Measurements from ENCODE around the gene SCLY. TPM values are rescaled to one million over a fixed set of nuclear protein-coding genes. Genes with fewer than 3 reads are reported as not detected.

The SCLY gene
- total and polyA plus RNA-seq, 2 of the 8 experiments (the other 6 are each of a cell fraction or from before 2014, with no cell fraction given), result 79.0 to 79.5 TPM

DNA sequence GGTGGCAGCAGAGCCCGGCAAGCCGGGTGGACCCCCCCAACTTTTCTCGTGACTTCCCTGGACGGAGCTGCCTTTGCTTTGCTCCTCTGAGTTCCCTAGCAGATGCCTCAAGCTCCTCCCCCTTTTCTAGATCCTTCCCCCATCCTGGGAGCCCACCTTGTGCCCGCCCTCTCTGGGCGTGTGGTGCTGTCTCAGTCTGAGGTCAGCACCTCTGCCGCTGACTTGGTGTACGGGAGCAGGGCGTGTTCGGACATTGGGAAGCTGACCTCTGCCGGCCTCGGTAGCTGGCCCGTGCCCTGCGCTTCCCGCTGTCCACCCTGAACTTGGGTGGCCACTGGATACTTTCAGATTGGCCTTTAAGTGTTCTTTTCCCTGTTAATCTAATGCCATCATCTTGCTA lies 19.7 kb downstream of the SCLY start:
- H2BK15ac ChIP-seq (ENCODE audit: low read length), result no peak overlapping the region
- no peaks in the 10 kb centered on the region for H3K79me1 ChIP-seq (ENCODE audit: low read depth, low read length)
- H3K4me3 ChIP-seq (ENCODE audit: extremely low read depth in 1 of 4, insufficient read depth in 2 of 4, low read depth in 3 of 4, low read length in 4 of 4), result no peak overlapping the region
- no peaks in the 10 kb centered on the region for H3K9me3 ChIP-seq (ENCODE audit: insufficient read depth in 2 of 2, low read depth in 1 of 2, low read length in 1 of 2)
- no peaks in the 10 kb centered on the region for H3K23me2 ChIP-seq (ENCODE audit: low read depth, low read length)
- H3K18ac ChIP-seq (ENCODE audit: extremely low read depth, low read length), result no peak overlapping the region
- WGBS, 2 experiments (ENCODE audit: extremely low coverage in 1 of 2, insufficient coverage in 1 of 2, insufficient read length in 1 of 2, insufficient replicate concordance in 2 of 2, low coverage in 1 of 2, low lambda C conversion rate in 2 of 2, missing lambda C conversion rate in 1 of 2), result 93% methylated on average over 15 of the region's 15 CpGs; no CpG with 5 or more reads in 1 of the 2 experiments
- H3K27ac ChIP-seq (ENCODE audit: low read depth, low read length), result 0 out of 2 replicates have a peak overlapping the region, but pooled peaks have one; percentile 20
- H3K79me2 ChIP-seq (ENCODE audit: control insufficient read depth in 1 of 2, insufficient read depth in 2 of 2, low read length in 2 of 2), result peaks cover 0 to 30% of the 10 kb centered on the region in 2 experiments; a peak in 2 of 4 replicates
- no peak overlapping the region for H4K91ac ChIP-seq (replicated peaks; ENCODE audit: insufficient read length, low read length)
- H3K9ac ChIP-seq (replicated peaks in 1 of 4; ENCODE audit: extremely low read depth in 1 of 4, low read depth in 3 of 4, low read length in 3 of 4), result no peak overlapping the region
- no peak overlapping the region for H3K4ac ChIP-seq (replicated peaks; ENCODE audit: insufficient read length, low read depth, low read length)
- H3K27me3 ChIP-seq (replicated peaks in 1 of 4; ENCODE audit: control insufficient read depth in 3 of 4, extremely low read depth in 1 of 4, insufficient read depth in 3 of 4, low read length in 3 of 4), result no peaks in the 10 kb centered on the region
- H4K5ac ChIP-seq (ENCODE audit: insufficient read length, low read depth, low read length), result no peak overlapping the region
- no peak overlapping the region for H2AFZ ChIP-seq (ENCODE audit: low read length)
- ChIA-PET CTCF (ENCODE audit: partially characterized antibody) (no interaction called here), POLR2A (ENCODE audit: partially characterized antibody) (interaction anchor here (0.8 to 2.8 kb wide), 4 partner anchors 12 to 117 kb away, joined by 3 to 17 read pairs (median 4); no protein-coding TSS in a partner anchor)
- no peak for DNase-seq (ENCODE audit: low read depth in 1 of 2, low spot score in 2 of 2)
- no peak overlapping the region for H3K4me2 ChIP-seq (ENCODE audit: insufficient read depth in 1 of 2, low read depth in 2 of 2, low read length in 2 of 2)
- no peak overlapping the region for H4K8ac ChIP-seq (ENCODE audit: extremely low read depth, insufficient read depth, low read length)
- no peak overlapping the region for H3K23ac ChIP-seq (ENCODE audit: insufficient read length)
- H2BK20ac ChIP-seq (ENCODE audit: low read length), result no peak overlapping the region
- H3K4me1 ChIP-seq (replicated peaks in 1 of 4; ENCODE audit: control insufficient read depth in 3 of 4, insufficient read depth in 4 of 4, low read length in 3 of 4), result no peaks in the 10 kb centered on the region; a peak in 1 of 7 replicates
- H3K14ac ChIP-seq (ENCODE audit: insufficient read length), result no peak overlapping the region
- H4K20me1 ChIP-seq (replicated peaks in 1 of 2; ENCODE audit: control insufficient read depth in 1 of 2, insufficient read depth in 2 of 2, low read length in 2 of 2), result peaks cover 4 to 8% of the 10 kb centered on the region in 2 experiments
- no peak overlapping the region for H2BK5ac ChIP-seq (ENCODE audit: low read depth, low read length)
- FAIRE-seq, result no peak
- no peak overlapping the region for H2AK5ac ChIP-seq (ENCODE audit: low read depth, low read length)
- no peak overlapping the region for H2BK120ac ChIP-seq (replicated peaks; ENCODE audit: low read depth, low read length)
- no peak overlapping the region for H3K56ac ChIP-seq (replicated peaks; ENCODE audit: insufficient read length, low read depth, low read length)
- H2BK12ac ChIP-seq (ENCODE audit: low read depth, low read length), result no peak overlapping the region
- peaks cover 21 to 53% (median 35%) of the 10 kb centered on the region in 4 experiments for H3K36me3 ChIP-seq (ENCODE audit: control insufficient read depth in 2 of 4, insufficient read depth in 4 of 4, low read length in 3 of 4)
- no peak for TF ChIP-seq MAFK (IDR thresholded peaks at IDR 0.05; ENCODE audit: low read depth, low read length)
- no peak for TF ChIP-seq HDAC2 (IDR thresholded peaks at IDR 0.05; ENCODE audit: borderline replicate concordance in 1 of 2, low read depth in 2 of 2, low read length in 2 of 2)
- TF ChIP-seq KDM5A (IDR thresholded peaks at IDR 0.05; ENCODE audit: low read length), result no peak
- TF ChIP-seq, protein P1, sequence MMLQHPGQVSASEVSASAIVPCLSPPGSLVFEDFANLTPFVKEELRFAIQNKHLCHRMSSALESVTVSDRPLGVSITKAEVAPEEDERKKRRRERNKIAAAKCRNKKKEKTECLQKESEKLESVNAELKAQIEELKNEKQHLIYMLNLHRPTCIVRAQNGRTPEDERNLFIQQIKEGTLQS (IDR thresholded peaks at IDR 0.05; ENCODE audit: insufficient read depth, low read depth, low read length), result no peak
- no peak for TF ChIP-seq SAP30 (IDR thresholded peaks at IDR 0.05; ENCODE audit: insufficient read depth, insufficient replicate concordance, low read length)
- TF ChIP-seq SP1 (IDR thresholded peaks at IDR 0.05; ENCODE audit: low read depth, low read length), result no peak
- TF ChIP-seq HDAC6 (IDR thresholded peaks at IDR 0.05; ENCODE audit: low read depth, low read length), result no peak
- TF ChIP-seq BACH1 (IDR thresholded peaks at IDR 0.05; ENCODE audit: low read length), result no peak
- TF ChIP-seq CHD2 (IDR thresholded peaks at IDR 0.05; ENCODE audit: low read length), result no peak
- TF ChIP-seq SP2 (IDR thresholded peaks at IDR 0.05; ENCODE audit: low read length), result no peak
- TF ChIP-seq KDM4A (IDR thresholded peaks at IDR 0.05; ENCODE audit: low read depth, low read length, severe bottlenecking), result no peak
- no peak for TF ChIP-seq E2F6 (IDR thresholded peaks at IDR 0.05)
- TF ChIP-seq JUN (IDR thresholded peaks at IDR 0.05; ENCODE audit: low read depth, low read length), result no peak
- no peak for TF ChIP-seq SP4 (IDR thresholded peaks at IDR 0.05; ENCODE audit: low read length)
